ENCODE results near the gene SLC1A2.

The SLC1A2 gene

DNA sequence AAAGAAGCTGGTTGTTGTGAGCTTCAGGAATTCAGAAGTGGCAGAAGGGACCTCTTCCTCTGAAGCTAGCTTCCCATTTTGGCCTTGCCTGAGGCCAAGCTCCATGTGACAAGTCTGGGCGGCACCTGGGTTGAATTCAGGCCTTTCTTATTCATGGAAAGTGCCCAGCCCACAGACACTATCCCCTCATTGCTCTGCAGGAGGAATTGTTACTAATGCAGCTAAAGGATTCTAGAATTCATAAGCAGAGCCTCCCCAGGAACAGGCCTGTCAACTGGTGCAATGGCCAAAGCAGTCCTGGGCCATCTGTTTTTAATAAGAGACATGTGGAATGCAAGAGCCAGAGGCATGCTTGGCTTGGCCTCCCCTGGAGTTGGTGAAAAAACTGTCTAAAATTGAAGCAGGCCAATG is 71.4 kb downstream of the SLC1A2 start:
- no peak for DNase-seq

DNA sequence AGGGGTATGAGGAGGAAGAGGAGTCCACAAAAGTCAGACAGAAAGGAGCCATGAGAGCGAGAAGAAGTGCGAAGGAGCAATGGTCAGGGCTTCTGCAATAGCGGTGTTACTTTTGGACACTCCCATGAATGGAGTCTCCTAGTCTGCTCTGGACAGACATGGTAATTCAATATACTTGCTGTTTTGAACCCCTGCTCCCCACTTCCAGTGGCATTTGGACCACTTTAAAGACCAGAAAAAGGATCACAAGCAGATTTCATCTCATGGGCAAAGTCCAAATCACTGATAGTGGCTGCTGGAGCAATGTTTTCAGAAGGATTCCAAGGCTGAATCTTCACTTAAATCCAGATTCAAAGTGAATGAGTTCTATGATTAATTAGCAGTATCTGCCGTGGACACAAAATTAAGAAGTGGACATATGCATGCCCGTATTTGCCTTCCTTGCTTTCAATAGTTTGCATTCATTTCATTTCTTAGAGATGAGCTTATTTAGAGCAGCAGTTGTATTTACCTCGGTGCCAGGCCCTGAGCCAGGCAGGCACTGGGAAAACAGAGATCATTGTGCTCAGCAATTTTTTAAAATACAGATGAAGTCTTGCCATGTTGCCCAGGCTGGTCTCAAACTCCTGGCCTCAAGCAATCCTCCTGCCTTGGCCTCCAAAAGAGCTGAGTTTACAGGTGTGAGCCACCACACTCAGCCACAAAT is 72.0 kb downstream of the SLC1A2 start:
- no peak for DNase-seq

DNA sequence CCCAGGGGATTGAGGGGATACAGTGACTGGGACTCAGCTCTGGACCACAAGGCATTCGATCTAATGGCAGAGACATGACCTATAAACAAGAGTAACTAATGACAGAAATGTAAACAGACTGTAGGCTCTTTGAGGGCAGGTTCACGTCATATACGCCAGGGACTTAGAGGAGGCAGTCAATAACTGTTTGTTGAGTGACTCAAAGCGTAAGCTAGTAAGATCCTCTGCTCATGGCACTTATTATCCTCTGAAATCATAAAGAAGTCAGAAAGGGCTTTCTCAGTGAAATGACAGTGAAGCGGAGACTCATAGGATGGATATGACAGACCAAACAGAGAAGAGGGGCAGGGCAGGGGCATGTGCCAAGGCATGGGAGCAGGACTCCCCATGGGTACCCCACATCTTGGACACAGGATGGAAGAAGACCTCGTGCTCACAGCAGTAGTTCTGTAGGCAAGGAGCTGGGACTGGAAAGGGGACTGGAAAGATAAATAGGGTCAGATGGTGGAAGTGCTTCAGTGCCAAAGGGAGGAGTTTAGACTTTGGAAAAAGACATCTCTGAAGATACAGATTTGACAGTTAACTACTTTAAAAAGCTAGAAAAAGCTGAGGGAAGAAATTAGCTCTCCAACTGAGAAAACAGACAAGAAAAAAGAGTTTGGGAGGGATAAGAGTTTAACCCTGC is 72.7 kb downstream of the SLC1A2 start:
- DNase-seq: no peak

DNA sequence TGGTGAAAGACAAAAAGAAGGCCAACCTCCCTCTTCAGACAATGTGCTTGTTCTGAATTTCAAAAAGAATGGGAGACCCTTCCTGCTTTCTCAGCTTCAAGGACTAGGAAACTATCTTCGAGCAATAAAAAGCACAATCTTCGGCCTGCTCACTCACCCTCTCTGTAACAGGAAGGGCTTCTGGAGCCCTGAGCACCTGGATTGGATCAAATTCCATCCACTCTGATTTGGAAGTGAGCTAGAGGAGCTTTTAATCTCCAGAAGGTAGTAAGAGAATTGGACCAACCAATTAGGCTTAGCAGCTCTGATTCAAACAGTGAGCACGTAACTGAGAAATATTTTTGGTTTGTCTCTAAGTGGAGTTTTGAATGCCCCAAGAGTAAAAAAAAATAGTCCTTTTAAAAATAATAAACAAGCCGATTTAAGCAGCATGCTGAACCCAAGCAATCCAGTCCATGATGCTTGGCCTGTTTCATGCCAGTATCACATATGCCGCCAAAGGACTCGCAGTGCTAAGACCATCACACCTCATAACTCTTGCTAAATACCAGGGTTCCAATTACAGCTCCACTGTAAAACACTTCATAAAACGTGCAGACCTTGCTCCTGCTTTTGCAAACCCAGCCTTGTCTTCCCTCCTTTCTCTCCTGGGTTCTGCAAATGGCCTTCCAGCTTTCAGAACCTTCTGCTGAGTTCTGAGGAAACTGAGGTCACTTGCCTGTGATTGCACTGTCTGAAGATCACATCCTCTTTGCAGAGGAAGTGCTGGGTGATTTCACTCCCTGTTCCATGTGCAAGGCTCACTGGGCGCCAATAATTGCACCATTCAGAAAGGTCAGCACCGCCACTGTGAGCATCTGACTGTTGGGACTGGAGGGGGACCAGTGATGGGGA is 74.4 kb downstream of the SLC1A2 start:
- no peak for DNase-seq

DNA sequence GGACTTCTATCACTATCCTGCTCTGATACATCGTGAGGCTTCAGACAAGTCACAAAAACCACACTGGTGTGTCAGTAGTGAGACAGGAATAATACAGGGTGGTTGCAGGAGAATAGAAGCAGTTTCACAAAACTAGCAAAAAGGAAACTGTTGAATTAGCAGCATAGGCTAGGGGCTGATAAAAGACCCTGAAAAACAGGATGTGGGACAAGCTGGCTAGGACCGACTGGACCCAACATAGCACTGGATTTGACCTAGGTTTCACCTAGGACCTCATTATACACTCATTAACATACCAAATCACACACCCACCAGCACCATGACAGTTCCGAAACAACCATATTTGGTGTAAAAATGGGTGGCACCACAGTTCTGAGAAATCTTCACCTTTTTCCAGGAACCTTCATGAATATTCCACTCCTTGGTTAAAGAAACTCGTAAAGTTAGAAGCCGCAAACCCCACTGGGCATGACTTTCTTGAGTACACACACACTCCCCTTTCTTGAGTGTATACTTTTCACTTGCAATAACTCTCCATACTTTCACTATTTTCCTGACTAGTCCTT is 76.2 kb downstream of the SLC1A2 start:
- peak; percentile 43 for DNase-seq

DNA sequence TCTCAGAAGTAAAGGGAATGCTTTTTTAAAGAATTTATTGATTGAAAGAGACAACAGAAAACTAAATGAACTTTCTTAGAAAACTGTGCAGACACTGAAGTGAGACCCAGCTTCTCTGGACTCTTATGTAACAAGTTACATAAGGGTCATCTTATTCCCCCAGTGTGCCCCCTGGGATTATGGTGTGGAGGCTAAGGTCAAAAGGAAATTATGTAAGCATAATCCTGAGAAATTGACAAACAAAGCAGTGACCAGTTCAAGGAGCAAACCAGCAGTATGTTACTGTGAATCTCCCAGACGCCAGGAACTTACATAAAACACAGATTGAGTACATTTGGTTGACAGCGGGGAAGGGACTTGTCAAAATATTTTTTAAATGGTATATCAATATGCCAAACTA is 78.6 kb downstream of the SLC1A2 start:
- no peak for DNase-seq

DNA sequence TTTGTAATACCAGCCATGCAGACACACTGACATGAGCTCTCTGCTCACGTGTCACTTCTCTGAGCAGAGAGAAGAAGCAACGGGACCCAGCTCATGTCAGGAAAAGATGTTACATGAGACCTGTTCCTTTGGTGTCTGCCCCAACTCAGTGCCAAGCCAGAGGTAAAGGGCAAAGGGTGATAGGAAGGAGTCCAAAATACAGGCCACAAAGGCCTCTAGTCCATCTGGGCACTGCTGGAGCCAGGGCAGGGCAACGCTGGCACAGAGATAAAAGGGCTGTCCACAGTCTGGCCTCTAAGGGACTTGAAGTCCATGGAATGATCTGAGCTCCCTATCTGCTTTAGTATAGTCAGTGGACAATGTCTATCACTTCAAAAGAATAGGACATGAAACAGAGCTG is 79.3 kb downstream of the SLC1A2 start:
- no peak for DNase-seq

DNA sequence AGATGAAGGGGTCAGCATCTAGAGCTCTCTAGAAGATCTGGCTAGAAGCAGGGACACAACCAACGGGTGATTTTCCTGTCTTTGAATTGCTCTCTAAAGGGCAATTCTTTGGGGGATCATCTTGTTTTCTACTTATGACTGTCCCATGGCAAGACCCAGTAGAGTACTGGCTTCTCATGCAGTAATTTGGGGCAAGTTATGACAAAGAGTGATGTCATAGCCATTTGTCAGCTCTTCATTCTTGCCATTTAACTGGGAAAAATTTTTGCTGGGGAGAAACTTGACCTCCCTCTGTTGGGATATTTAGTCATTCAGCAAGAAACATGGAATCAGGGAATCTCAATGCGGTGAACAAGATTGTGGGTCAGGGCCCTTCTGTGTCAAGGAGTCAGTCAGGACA is 80.4 kb downstream of the SLC1A2 start:
- DNase-seq: no peak

DNA sequence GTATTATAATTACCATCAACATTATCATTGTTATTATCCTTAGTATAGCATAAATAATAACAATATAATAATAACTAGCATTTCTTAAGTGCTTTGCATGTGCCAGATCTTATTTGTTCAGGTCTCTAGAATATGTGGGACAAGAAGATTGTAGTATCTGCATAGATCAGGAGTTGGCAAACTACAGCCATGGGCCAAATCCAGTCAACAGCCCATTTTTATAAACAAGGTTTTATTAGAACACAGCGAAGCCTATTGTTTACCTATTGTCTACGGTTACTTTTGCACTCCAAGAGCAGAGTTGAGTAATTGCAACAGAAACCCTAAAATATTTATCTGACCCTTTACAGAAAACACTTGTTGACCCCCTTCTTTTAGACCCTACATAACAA is 81.4 kb downstream of the SLC1A2 start:
- no peak for DNase-seq

DNA sequence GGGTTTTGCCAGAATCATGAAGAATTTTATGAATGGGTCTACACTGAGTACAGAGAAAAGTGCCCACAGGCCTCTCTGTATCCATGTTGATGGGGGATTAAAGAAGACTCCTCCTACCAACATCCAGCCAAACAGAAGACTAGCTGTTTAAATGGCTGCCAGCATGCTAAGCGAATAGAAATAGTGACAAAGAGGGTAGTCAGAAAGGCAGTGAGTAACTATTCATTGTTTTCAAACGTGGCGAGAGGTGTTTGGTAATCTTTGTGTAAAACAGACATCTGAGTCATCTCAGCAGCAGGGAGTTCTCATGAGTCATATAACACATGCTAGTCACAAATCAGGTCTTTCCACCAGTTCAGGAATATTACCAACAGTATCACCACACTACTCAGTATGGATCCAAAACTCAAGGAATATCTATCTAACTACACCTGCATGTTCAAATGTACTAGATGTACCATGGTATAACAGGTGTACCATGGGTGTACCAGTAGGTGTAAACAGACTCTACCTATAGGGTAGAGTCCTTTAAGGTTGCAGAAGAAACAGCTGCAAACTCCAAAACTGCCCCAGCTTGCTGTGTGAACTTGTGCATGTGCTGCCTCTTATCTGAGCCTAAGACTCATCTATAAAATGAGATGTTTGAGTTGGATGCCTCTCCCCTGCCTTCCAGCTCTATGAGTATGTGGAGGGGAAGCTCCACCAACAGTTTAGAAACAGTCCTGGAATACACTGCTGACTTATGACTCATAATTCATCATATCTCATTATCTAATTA is 82.0 kb downstream of the SLC1A2 start:
- peak; percentile 48 for DNase-seq

DNA sequence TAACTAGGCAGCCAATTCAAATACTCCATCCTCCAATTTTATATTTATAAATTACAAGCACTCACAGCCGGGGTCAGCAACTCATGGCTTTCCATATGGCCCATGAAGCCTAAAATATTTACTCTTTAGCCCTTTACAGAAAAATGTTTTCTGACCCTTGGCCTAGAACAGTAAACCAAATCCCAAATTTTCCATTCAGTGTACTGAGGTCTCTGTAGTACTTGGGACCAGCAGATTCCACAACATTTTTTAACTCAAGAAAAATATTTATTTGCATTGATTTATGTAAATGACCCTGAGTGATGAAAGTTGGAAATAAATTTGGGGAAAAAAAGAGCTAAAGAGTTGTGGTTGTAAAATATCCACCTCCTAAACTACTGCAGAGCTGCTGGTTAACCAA is 82.6 kb downstream of the SLC1A2 start:
- no peak for DNase-seq

DNA sequence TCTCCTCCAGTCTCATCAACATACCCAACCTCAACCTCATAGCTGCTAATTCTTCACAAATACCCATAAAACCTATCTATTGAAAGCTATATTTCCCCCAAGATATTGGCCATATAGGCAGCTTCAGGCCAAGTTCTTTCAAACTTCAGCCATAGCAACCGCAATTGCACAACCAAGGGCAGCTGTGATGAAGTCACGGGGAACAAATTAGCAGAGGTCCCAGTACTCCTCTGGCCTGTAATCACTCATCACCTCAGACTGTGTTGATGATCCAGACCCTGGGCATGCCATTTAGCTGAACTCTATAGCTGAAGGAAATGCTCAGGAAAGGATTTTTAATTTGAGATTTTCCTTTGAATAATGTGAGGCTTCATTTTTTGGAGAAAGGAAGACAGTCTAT is 84.1 kb downstream of the SLC1A2 start:
- no peak for DNase-seq

DNA sequence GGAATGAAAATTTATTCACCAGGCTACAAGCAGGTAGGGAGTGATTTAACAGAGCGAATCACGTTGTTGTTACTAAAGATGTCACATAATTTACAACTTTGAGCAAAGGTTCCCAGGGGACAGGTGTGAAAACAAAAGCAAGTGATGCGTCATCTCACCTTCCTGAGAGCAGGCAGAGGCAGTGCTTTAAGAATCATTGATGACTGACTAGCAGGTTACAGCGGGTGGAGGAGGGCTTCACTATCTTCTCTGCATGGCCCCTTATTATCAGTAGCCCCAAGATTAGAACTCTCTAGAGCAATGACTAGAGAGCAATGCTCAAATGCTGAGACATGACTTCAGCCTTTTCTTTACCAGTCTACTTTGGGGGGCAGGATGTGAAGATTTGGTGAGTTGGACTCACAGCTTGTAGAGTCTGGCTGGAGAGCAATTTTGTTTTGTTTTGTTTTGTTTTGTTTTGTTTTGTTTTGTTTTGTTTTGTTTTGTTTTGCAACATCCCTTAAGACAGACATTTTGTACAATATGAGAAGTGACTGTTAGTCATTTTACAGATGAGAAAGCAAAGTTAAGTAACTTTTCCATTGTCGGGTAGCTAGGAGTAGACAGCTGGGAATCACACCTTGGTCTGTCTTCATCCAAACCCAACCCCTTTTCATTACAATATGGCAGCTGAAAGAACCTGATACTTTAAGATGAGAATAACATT is 84.8 kb downstream of the SLC1A2 start:
- DNase-seq: no peak

DNA sequence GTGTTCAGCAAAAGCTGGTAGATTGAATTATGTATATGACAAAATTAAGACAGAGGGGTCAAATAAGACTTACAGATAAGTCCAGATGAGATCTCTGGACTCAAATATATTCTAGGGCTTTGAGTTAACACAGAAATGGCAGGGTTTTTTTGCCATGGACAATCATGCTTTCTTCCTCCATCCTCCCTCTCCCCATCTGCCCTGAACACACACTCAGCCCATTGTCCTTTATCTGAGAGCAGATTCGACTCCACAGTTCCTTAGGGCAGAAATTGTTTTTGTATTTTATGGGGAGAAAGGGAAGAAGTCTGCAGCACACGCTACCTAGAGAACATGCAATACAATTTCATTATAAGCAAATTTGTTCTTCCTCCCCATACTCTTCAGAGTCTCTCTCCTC is 86.8 kb downstream of the SLC1A2 start:
- DNase-seq: no peak

DNA sequence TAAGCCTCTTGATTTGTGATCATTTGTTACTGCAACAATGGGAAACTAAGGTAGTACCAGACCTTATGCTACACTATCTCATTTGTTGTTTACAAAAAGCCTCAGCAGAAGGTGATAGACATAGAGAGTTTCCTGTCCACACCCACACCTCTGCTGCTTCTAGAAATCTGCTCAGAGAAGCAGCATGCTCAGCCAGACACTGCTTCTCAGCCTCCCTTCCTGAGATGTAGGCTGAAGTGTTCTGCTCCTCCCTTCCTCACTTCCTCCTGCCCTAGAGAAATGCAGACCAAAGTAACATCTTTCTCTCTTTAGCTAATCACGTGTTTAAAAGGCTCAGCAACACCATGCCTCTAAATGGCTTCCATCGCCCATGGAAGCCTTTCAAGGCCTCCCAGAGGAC is 88.4 kb downstream of the SLC1A2 start:
- DNase-seq: peak; percentile 34

DNA sequence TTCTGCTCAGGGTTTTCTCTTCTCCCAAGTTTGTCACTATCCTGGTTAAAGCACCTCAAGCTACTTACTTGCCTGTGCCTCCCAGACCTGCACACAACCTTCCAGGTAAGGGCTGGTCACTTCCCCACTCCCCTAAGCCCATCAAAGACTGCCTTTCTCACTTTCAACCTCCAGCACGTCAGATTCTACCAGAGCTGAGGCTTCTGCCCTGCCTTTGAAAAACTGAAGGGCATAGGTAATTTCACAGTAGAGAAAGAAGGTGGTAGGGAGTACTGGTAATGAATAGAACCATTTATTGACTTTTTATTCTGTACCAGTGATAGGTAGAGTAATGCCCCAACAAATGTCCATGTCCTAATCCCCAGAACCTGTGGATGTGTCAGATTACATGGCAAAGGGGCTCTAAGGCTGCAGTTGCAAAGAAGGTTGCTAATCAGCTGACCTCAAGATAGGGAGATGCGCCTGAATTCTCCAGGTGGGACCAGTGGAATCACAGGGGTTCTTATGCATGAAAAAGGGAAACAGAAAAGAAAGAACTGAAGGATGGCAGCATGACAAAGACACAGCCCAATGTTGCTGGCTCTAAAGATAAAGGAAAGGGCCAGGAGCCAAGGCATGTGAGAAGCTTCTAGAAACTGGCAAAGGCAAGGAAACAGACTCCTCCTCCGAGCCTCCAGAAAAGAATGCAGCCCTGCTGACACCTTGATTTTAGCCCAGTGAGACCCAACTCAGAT is 89.0 kb downstream of the SLC1A2 start:
- no peak for DNase-seq

DNA sequence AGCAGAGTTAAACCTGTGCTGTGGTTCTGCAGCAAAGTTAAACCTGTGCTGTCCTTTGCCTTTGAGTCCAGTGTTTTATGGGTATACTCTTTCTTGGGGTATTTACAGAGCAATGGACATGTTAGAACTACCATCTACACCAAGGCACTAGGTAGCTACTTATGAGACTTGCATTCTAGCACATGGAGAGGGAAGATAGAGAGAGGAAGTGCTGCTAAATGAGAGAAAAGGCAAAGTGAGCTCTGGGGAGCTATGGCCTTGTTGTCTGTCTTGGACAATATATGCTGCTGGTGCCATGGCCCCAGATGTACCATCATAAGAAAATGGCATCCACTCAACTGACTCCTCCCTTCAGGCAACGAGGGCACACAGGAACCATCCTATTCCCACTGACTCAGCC is 91.5 kb downstream of the SLC1A2 start:
- DNase-seq: no peak

DNA sequence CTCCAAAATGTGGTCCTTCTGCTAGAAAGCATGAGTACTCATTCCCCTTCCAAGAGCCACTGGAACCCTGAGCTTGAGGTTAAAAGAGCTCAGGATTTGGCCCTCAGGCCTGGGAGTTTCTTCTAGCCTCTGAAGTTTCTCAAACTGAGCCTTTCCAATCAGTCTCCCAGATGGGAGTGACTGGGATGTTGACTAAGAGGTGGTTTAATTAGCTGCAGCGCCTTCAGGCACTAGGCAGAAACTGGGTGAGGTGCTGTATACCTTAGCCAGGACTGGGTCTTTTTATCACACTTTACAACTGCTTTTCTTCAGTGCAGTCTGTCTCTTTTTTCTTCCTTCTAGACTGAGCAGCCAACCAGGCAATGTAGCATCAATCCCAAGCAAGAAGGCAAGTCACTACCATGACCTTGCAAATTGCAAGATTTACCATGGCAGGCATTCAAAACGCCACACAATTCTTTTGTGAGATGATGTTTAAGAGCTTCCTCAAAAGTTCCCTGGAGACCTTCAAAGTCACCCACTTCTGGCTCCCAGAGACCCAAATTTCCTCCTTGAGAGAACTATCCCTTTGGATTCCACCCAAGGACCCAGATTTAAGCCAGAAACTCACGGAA is 93.0 kb downstream of the SLC1A2 start:
- DNase-seq: no peak

DNA sequence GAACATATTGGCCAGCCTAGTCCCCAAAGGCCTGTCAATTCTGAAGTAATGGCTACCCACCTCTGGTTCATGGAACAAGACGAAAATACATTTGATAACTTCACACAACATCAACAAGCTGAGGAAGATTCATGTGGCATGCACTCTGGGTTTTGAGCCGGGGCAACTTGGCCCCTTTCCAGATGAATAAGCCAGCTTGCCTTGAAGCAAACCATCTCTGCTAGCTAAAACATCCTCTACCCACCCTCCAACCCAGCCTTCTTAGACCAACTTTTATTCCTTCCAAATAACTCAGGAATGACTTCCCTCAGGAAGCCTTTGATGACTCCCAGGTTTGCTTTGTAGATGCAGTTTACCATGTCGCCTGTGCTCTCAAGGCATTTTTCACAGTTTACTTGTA is 94.4 kb downstream of the SLC1A2 start:
- no peak for DNase-seq

DNA sequence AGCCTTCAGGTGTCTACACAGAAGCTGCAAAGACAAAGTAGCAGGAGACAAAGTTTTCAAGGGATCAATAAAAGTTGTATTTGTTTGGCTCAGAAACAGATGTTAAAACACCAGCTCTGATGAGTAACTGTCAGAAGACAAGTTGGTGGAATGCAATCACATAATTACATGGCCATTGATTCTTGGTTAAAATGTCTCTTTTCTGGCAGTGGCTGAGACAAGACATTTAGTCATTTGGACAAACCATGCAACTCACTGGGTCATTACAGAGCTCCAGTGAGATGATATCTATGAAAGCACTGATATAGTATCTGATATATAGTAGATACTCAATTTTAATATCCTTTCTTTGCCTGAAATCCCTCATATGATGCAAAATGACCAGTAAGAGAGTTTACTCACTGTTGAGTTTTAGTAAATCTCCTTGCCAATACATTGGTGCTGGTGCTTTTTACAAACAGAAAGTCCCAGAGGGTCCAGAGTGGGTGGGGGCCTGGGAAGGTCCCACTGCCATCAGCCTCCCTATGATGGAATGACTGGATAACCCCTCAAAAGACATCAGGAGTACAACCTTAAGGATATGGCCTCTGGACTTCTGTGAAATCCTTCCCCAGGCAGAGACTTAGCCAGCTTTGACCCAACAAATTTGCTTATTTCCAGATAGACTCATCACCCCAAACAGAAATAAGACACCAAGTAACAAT is 95.0 kb downstream of the SLC1A2 start:
- DNase-seq: no peak

Data from stimulated activated CD4-positive, alpha-beta T cell treated with anti-CD3 and anti-CD28 coated beads, Interleukin-4, amount 100 ng/mL, for 24 hours (primary cell).